Measurements from ENCODE around the gene CERS5. TPM values are rescaled to one million over a fixed set of nuclear protein-coding genes. Genes with fewer than 3 reads are reported as not detected.

Gene CERS5
- total RNA-seq, 1 donor from 2014 or later: 48.0 TPM

GRCh38 chr12:50213439-50213838, 46.3 kb upstream of the CERS5 start:
- H3K4me2 ChIP-seq: no peak overlapping the region
- H3K36me3 Mint-ChIP-seq: peaks cover 2% of the 10 kb centered on the region
- H3K27ac Mint-ChIP-seq: no peak overlapping the region

GRCh38 chr12:50212071-50212467, 44.9 kb upstream of the CERS5 start:
- H3K36me3 ChIP-seq: no peaks in the 10 kb centered on the region
- H3K79me2 ChIP-seq (ENCODE audit: low read depth): no peaks in the 10 kb centered on the region
- no peaks in the 10 kb centered on the region for H3K27me3 ChIP-seq
- no peaks in the 10 kb centered on the region for H3K9me3 Mint-ChIP-seq
- H3K36me3 Mint-ChIP-seq: peaks cover 2% of the 10 kb centered on the region
- no peak overlapping the region for H3K4me3 ChIP-seq
- no peak for DNase-seq (ENCODE audit: low spot score)
- TF ChIP-seq, protein P1, sequence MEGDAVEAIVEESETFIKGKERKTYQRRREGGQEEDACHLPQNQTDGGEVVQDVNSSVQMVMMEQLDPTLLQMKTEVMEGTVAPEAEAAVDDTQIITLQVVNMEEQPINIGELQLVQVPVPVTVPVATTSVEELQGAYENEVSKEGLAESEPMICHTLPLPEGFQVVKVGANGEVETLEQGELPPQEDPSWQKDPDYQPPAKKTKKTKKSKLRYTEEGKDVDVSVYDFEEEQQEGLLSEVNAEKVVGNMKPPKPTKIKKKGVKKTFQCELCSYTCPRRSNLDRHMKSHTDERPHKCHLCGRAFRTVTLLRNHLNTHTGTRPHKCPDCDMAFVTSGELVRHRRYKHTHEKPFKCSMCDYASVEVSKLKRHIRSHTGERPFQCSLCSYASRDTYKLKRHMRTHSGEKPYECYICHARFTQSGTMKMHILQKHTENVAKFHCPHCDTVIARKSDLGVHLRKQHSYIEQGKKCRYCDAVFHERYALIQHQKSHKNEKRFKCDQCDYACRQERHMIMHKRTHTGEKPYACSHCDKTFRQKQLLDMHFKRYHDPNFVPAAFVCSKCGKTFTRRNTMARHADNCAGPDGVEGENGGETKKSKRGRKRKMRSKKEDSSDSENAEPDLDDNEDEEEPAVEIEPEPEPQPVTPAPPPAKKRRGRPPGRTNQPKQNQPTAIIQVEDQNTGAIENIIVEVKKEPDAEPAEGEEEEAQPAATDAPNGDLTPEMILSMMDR (IDR thresholded peaks at IDR 0.05): no peak
- TF ChIP-seq EZH2phosphoT487 (IDR thresholded peaks at IDR 0.05) (no peak), EZH2 (IDR thresholded peaks at IDR 0.05) (no peak)
- no peak overlapping the region for H3K27ac ChIP-seq
- no peaks in the 10 kb centered on the region for H3K9me3 ChIP-seq (ENCODE audit: low read depth)
- H4K20me1 ChIP-seq (ENCODE audit: low read depth): no peaks in the 10 kb centered on the region
- no peak overlapping the region for H3K9ac ChIP-seq
- peaks cover 4% of the 10 kb centered on the region for H3K4me1 Mint-ChIP-seq
- no peak overlapping the region for H2AFZ ChIP-seq (replicated peaks)
- H3K27ac Mint-ChIP-seq: no peak overlapping the region
- no peaks in the 10 kb centered on the region for H3F3A ChIP-seq (ENCODE audit: low read depth)
- no peak overlapping the region for H3K4me2 ChIP-seq
- no peaks in the 10 kb centered on the region for H3K27me3 Mint-ChIP-seq (ENCODE audit: insufficient read depth, low read depth)
- no peak overlapping the region for H3K4me3 Mint-ChIP-seq
- H3K4me1 ChIP-seq: no peaks in the 10 kb centered on the region

More at GRCh38 chr12:50213439-50213838, 46.3 kb upstream of the CERS5 start:
- Histone ChIP-seq H3K9me3 (ENCODE audit: low read depth) (no peaks in the 10 kb centered on the region), H4K20me1 (ENCODE audit: low read depth) (no peaks in the 10 kb centered on the region), H3K27me3 (no peaks in the 10 kb centered on the region), H3K9ac (no peak overlapping the region), H3K4me3 (no peak overlapping the region), H3K27ac (no peak overlapping the region), H3F3A (ENCODE audit: low read depth) (no peaks in the 10 kb centered on the region), H3K36me3 (no peaks in the 10 kb centered on the region), H2AFZ (replicated peaks) (no peak overlapping the region), H3K4me1 (no peaks in the 10 kb centered on the region), H3K79me2 (ENCODE audit: low read depth) (no peaks in the 10 kb centered on the region)
- TF ChIP-seq, protein P1 (IDR thresholded peaks at IDR 0.05): no peak
- no peak for TF ChIP-seq EZH2 (IDR thresholded peaks at IDR 0.05)
- no peak for TF ChIP-seq EZH2phosphoT487 (IDR thresholded peaks at IDR 0.05)
- DNase-seq (ENCODE audit: low spot score): no peak
- H3K4me1 Mint-ChIP-seq: peaks cover 6% of the 10 kb centered on the region
- H3K4me3 Mint-ChIP-seq: no peak overlapping the region
- H3K27me3 Mint-ChIP-seq (ENCODE audit: insufficient read depth, low read depth): no peaks in the 10 kb centered on the region
- H3K9me3 Mint-ChIP-seq: no peaks in the 10 kb centered on the region

DNA sequence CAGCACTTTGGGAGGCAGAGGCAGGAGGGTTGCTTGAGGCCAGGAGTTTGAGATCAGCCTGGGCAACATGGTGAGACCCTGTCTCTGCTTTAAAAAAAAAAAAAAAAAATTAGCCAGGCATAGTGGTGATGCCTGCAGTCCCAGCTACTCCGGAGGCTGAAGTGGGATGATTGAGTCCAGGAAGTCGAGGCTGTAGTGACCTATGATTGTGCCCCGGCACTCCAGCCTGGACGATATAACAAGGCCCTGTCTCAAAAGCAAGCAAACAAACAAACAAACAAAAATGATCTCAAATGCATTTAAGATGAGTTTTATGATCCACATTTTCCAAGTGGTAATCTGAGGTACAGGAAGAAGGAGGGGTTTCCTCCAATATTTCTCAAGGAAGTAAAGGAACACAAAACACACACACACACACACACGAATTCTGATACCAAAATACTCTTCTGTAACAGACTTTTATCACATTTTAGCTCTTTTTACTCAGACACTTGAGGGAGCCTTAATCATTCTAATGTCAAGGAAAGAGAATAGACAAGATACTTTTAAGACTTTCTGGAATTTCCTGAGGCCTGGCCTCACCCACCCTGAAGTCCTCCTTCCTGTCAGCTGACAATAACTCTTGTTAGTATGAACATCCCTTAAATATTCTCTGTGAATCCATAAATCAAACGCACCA, 44.4 kb upstream of the CERS5 start:
- no peaks in the 10 kb centered on the region for H3K27me3 Mint-ChIP-seq (ENCODE audit: insufficient read depth, low read depth)
- peaks cover 2% of the 10 kb centered on the region for H3K36me3 Mint-ChIP-seq
- no peak overlapping the region for H3K4me3 ChIP-seq
- H3F3A ChIP-seq (ENCODE audit: low read depth): no peaks in the 10 kb centered on the region
- no peaks in the 10 kb centered on the region for H3K9me3 Mint-ChIP-seq
- no peak overlapping the region for H3K27ac Mint-ChIP-seq
- no peak overlapping the region for H3K4me2 ChIP-seq
- H3K27me3 ChIP-seq: no peaks in the 10 kb centered on the region
- no peaks in the 10 kb centered on the region for H3K4me1 ChIP-seq
- no peaks in the 10 kb centered on the region for H4K20me1 ChIP-seq (ENCODE audit: low read depth)
- H3K4me1 Mint-ChIP-seq: peaks cover 4% of the 10 kb centered on the region
- H3K4me3 Mint-ChIP-seq: no peak overlapping the region
- no peaks in the 10 kb centered on the region for H3K36me3 ChIP-seq
- H3K9me3 ChIP-seq (ENCODE audit: low read depth): no peaks in the 10 kb centered on the region
- DNase-seq (ENCODE audit: low spot score): no peak
- TF ChIP-seq, protein P1 (IDR thresholded peaks at IDR 0.05): no peak
- H3K9ac ChIP-seq: no peak overlapping the region
- H3K27ac ChIP-seq: no peak overlapping the region
- H2AFZ ChIP-seq (replicated peaks): no peak overlapping the region
- H3K79me2 ChIP-seq (ENCODE audit: low read depth): no peaks in the 10 kb centered on the region
